SK-N-SH treated with all-trans-retinoic acid at 6 μM for 48 hours (cell line): ENCODE data around the gene WDFY2.

ENCODE experiments used
- ATAC-seq: fragments of 200-7000 bp; cut with Tn5 transposase; 3 replicates; pipeline ENCODE4 v1.9.1; 2020; ENCODE audit warnings: mild to moderate bottlenecking, moderate library complexity
- CSDC2 ChIP-seq: fragments of 250-450 bp; sonication (Bioruptor Pico); IDR thresholded peaks from 2 replicates; pipeline ENCODE4 v1.5.0; 2020; ENCODE audit warnings: mild to moderate bottlenecking, moderate library complexity
- ESRRG ChIP-seq: fragments of 250-450 bp; sonication (Bioruptor Pico); IDR thresholded peaks from 2 replicates; pipeline ENCODE4 v1.6.1; 2021; ENCODE audit warnings: mild to moderate bottlenecking
- ISL1 ChIP-seq: fragments of 250-450 bp; sonication (Bioruptor Pico); IDR thresholded peaks from 2 replicates; pipeline ENCODE4 v2.1.2; 2022; ENCODE audit warnings: mild to moderate bottlenecking, moderate library complexity
- OSR1 ChIP-seq: fragments of 250-450 bp; sonication (Bioruptor Pico); IDR thresholded peaks from 2 replicates; pipeline ENCODE4 v1.8.0; 2022; ENCODE audit warnings: moderate library complexity, mild to moderate bottlenecking, inconsistent platforms
- PATZ1 ChIP-seq: fragments of 250-450 bp; sonication (Bioruptor Pico); IDR thresholded peaks from 2 replicates; pipeline ENCODE4 v1.8.0; 2020; ENCODE audit warnings: mild to moderate bottlenecking, moderate library complexity, borderline replicate concordance
- PPARA ChIP-seq: fragments of 250-450 bp; sonication (Bioruptor Pico); IDR thresholded peaks from 2 replicates; pipeline ENCODE4 v1.5.0; 2020; ENCODE audit warnings: mild to moderate bottlenecking, borderline replicate concordance
- RARB ChIP-seq: fragments of 250-450 bp; sonication (Bioruptor Pico); IDR thresholded peaks from 2 replicates; pipeline ENCODE4 v1.8.0; 2021; ENCODE audit warnings: mild to moderate bottlenecking, moderate library complexity
- SNAI2 ChIP-seq: fragments of 250-450 bp; sonication (Bioruptor Pico); IDR thresholded peaks from 2 replicates; pipeline ENCODE4 v1.5.0; 2020; ENCODE audit warnings: mild to moderate bottlenecking, moderate library complexity
- TCF4 ChIP-seq: fragments of 250-450 bp; sonication (Bioruptor Pico); IDR thresholded peaks from 2 replicates; pipeline ENCODE4 v1.8.0; 2021; ENCODE audit warnings: mild to moderate bottlenecking, moderate library complexity, borderline replicate concordance
- TOX ChIP-seq: fragments of 250-450 bp; sonication (Bioruptor Pico); IDR thresholded peaks from 2 replicates; pipeline ENCODE4 v1.8.0; 2021; ENCODE audit warnings: mild to moderate bottlenecking, moderate library complexity, borderline replicate concordance
- ZFP3 ChIP-seq: fragments of 250-450 bp; sonication (Bioruptor Pico); IDR thresholded peaks from 2 replicates; pipeline ENCODE4 v1.5.0; 2020; ENCODE audit warnings: mild to moderate bottlenecking, moderate library complexity
- ZNF70 ChIP-seq: fragments of 450-650 bp; formaldehyde crosslinking; IDR thresholded peaks from 2 replicates; pipeline ENCODE4 v1.5.0; 2020; ENCODE audit warnings: mild to moderate bottlenecking, moderate library complexity
- ZNF8 ChIP-seq: fragments of 450-650 bp; formaldehyde crosslinking; IDR thresholded peaks from 2 replicates; pipeline ENCODE4 v1.5.0; 2020; ENCODE audit warnings: mild to moderate bottlenecking, moderate library complexity
- TF ChIP-seq, protein P1 (sequence below): fragments of 250-450 bp; sonication (Bioruptor Pico); IDR thresholded peaks from 2 replicates; pipeline ENCODE4 v1.5.0; 2020; ENCODE audit warnings: mild to moderate bottlenecking, moderate library complexity
- TF ChIP-seq, protein P2 (sequence below): fragments of 250-450 bp; sonication (Bioruptor Pico); IDR thresholded peaks from 2 replicates; pipeline ENCODE4 v1.8.0; 2021; ENCODE audit warnings: low read depth, mild to moderate bottlenecking, moderate library complexity, borderline replicate concordance
- TF ChIP-seq, protein P3 (sequence below): fragments of 250-450 bp; sonication (Bioruptor Pico); IDR thresholded peaks from 2 replicates; pipeline ENCODE4 v1.5.1; 2021; ENCODE audit warnings: mild to moderate bottlenecking, moderate library complexity
- TF ChIP-seq, protein P4 (sequence below): fragments of 250-450 bp; sonication (Bioruptor Pico); IDR thresholded peaks from 2 replicates; pipeline ENCODE4 v1.5.1; 2020; ENCODE audit warnings: low read depth, mild to moderate bottlenecking, moderate library complexity

Gene WDFY2

GRCh38 chr13:51727634-51728274, 143.5 kb downstream of the WDFY2 start:
- TF ChIP-seq, protein P1, sequence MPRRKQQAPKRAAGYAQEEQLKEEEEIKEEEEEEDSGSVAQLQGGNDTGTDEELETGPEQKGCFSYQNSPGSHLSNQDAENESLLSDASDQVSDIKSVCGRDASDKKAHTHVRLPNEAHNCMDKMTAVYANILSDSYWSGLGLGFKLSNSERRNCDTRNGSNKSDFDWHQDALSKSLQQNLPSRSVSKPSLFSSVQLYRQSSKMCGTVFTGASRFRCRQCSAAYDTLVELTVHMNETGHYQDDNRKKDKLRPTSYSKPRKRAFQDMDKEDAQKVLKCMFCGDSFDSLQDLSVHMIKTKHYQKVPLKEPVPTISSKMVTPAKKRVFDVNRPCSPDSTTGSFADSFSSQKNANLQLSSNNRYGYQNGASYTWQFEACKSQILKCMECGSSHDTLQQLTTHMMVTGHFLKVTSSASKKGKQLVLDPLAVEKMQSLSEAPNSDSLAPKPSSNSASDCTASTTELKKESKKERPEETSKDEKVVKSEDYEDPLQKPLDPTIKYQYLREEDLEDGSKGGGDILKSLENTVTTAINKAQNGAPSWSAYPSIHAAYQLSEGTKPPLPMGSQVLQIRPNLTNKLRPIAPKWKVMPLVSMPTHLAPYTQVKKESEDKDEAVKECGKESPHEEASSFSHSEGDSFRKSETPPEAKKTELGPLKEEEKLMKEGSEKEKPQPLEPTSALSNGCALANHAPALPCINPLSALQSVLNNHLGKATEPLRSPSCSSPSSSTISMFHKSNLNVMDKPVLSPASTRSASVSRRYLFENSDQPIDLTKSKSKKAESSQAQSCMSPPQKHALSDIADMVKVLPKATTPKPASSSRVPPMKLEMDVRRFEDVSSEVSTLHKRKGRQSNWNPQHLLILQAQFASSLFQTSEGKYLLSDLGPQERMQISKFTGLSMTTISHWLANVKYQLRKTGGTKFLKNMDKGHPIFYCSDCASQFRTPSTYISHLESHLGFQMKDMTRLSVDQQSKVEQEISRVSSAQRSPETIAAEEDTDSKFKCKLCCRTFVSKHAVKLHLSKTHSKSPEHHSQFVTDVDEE (CRISPR knock-in tag), result no peak
- TF ChIP-seq, protein P2, sequence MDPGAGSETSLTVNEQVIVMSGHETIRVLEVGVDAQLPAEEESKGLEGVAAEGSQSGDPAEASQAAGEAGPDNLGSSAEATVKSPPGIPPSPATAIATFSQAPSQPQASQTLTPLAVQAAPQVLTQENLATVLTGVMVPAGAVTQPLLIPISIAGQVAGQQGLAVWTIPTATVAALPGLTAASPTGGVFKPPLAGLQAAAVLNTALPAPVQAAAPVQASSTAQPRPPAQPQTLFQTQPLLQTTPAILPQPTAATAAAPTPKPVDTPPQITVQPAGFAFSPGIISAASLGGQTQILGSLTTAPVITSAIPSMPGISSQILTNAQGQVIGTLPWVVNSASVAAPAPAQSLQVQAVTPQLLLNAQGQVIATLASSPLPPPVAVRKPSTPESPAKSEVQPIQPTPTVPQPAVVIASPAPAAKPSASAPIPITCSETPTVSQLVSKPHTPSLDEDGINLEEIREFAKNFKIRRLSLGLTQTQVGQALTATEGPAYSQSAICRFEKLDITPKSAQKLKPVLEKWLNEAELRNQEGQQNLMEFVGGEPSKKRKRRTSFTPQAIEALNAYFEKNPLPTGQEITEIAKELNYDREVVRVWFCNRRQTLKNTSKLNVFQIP (CRISPR knock-in tag), result no peak
- TF ChIP-seq SNAI2 (CRISPR knock-in tag), result no peak
- no peak for TF ChIP-seq ISL1 (CRISPR knock-in tag)
- no peak for TF ChIP-seq ZFP3
- no peak for TF ChIP-seq PPARA (CRISPR knock-in tag)
- no peak for TF ChIP-seq PATZ1 (CRISPR knock-in tag)
- TF ChIP-seq ESRRG (CRISPR knock-in tag), result no peak
- no peak for TF ChIP-seq CSDC2 (CRISPR knock-in tag)
- TF ChIP-seq RARB, result no peak
- TF ChIP-seq TCF4 (CRISPR knock-in tag), result no peak
- TF ChIP-seq, protein P3, sequence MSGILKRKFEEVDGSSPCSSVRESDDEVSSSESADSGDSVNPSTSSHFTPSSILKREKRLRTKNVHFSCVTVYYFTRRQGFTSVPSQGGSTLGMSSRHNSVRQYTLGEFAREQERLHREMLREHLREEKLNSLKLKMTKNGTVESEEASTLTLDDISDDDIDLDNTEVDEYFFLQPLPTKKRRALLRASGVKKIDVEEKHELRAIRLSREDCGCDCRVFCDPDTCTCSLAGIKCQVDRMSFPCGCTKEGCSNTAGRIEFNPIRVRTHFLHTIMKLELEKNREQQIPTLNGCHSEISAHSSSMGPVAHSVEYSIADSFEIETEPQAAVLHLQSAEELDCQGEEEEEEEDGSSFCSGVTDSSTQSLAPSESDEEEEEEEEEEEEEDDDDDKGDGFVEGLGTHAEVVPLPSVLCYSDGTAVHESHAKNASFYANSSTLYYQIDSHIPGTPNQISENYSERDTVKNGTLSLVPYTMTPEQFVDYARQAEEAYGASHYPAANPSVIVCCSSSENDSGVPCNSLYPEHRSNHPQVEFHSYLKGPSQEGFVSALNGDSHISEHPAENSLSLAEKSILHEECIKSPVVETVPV (CRISPR knock-in tag), result no peak
- TF ChIP-seq ZNF8 (CRISPR knock-in tag), result no peak
- no peak for ATAC-seq

DNA sequence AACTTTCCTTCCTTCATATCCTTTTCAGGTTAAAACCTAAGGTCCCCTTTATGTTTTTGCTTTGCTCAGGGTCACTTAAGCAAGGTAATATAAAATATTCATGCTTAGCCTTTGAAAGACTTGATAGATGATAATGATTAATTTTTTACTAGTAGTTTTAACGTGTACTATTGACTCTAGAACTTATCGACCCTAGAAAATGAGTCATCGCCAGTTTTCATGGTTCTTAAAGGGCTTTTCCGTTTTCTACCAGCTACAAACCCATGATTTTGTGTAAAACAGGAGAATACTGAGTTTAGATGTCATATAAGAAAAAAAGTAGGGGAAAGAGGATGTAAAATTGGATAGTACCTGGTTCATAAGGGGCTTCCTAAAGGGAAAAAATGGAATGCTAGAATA, 144.0 kb downstream of the WDFY2 start:
- no peak for ATAC-seq
- TF ChIP-seq OSR1, result no peak
- TF ChIP-seq ZFP3, result no peak
- TF ChIP-seq, protein P1 (CRISPR knock-in tag), result no peak
- no peak for TF ChIP-seq PPARA (CRISPR knock-in tag)
- TF ChIP-seq ZNF70, result no peak
- TF ChIP-seq TCF4 (CRISPR knock-in tag), result no peak

DNA sequence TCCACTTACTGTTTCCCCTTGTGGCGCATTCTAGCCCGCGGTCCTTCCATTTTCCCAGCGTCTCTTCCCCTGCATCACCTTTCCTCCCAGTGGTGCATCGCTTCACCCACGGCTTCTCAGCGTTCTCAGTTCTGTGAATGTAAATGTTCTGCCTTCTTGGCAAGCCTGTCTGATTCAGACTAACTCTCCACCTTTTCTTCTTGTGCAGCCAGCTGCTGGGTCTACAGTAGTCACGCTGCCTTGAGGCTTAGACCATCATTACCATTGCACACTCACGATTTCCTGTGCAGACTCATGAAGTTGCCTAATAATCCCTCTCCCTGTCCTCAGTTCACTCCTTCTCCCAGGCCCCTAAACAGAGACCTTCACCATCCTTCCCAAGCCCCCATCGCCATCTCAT, 144.7 kb downstream of the WDFY2 start:
- ATAC-seq, result no peak
- TF ChIP-seq, protein P2 (CRISPR knock-in tag), result no peak
- TF ChIP-seq, protein P1 (CRISPR knock-in tag), result no peak
- TF ChIP-seq OSR1 (no peak), CSDC2 (CRISPR knock-in tag) (no peak), ZNF8 (CRISPR knock-in tag) (no peak), TCF4 (CRISPR knock-in tag) (no peak), TOX (no peak)
- TF ChIP-seq, protein P4, sequence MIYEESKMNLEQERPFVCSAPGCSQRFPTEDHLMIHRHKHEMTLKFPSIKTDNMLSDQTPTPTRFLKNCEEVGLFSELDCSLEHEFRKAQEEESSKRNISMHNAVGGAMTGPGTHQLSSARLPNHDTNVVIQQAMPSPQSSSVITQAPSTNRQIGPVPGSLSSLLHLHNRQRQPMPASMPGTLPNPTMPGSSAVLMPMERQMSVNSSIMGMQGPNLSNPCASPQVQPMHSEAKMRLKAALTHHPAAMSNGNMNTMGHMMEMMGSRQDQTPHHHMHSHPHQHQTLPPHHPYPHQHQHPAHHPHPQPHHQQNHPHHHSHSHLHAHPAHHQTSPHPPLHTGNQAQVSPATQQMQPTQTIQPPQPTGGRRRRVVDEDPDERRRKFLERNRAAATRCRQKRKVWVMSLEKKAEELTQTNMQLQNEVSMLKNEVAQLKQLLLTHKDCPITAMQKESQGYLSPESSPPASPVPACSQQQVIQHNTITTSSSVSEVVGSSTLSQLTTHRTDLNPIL, result no peak
- TF ChIP-seq, protein P3 (CRISPR knock-in tag), result no peak
